D721Med (cell line): ENCODE results near the gene C5orf22.
A peak's percentile ranks its signal among the peaks of the same experiment; 100 is the strongest.

Experiments used
- DNase-seq: peaks from one replicate; pipeline ENCODE4 v3.0.0; 2011; ENCODE audit warnings: low spot score; ENCODE audit not compliant: insufficient read length
- FAIRE-seq: peaks from 2 replicates; lab custom pipeline; 2011; peaks lifted over from hg19 to GRCh38; lab: Jason Lieb, UNC
- CTCF ChIP-seq: IDR thresholded peaks from 2 replicates; pipeline ENCODE4 v1.5.1; 2012; ENCODE audit warnings: mild to moderate bottlenecking, control low read depth; ENCODE audit not compliant: insufficient read depth; ENCODE audit errors: missing control alignments

Gene C5orf22

GRCh38 chr5:31531888-31532547 is at the start of gene C5orf22, which contains the start of gene DROSHA:
C5orf22 (plus strand) TSS chr5:31532301; CDS start chr5:31532393, 92 bp downstream.
DROSHA (minus strand) TSS chr5:31532093; CDS start chr5:31529059, 3,034 bp downstream.
- no peak for TF ChIP-seq CTCF
- FAIRE-seq = no peak

GRCh38 chr5:31485376-31486207 is 46.5 kb upstream of the C5orf22 start:
- FAIRE-seq = no peak
- no peak for TF ChIP-seq CTCF
- no peak for DNase-seq

More at GRCh38 chr5:31531888-31532547, at the start of gene C5orf22, which contains the start of gene DROSHA:
- peak; percentile 77 for DNase-seq

- TF ChIP-seq CTCF = no peak
- no peak for DNase-seq
- FAIRE-seq = no peak
Observed at GRCh38 chr5:31486441-31486840, 45.7 kb upstream of the C5orf22 start.

GRCh38 chr5:31487506-31487905 is 44.6 kb upstream of the C5orf22 start:
- DNase-seq (no peak), FAIRE-seq (no peak)
- no peak for TF ChIP-seq CTCF

GRCh38 chr5:31492869-31493268 is 39.2 kb upstream of the C5orf22 start:
- DNase-seq = no peak

GRCh38 chr5:31495336-31495735 is 36.8 kb upstream of the C5orf22 start:
- DNase-seq (no peak), FAIRE-seq (no peak)

More at GRCh38 chr5:31492869-31493268, 39.2 kb upstream of the C5orf22 start:
- no peak for FAIRE-seq
- TF ChIP-seq CTCF = no peak

More at GRCh38 chr5:31495336-31495735, 36.8 kb upstream of the C5orf22 start:
- TF ChIP-seq CTCF = no peak
